NCI-H526 (cell line): Measurements from ENCODE around the gene PLEKHG4B.
"Not testable (repeated sequence)": the region's sequence is repeated elsewhere in the genome, so short reads cannot be mapped to it uniquely, and the experiment has no call there.

Experiments
- DNase-seq, 2 experiments: peaks; one replicate each; lab custom pipeline; 2025; lab: John Stamatoyannopoulos, UW

Gene PLEKHG4B

GRCh38 chr5:187617-188451 is 95.9 kb downstream of the PLEKHG4B start:
- DNase-seq = peak in 1 of 2 experiments; percentile 42

DNA sequence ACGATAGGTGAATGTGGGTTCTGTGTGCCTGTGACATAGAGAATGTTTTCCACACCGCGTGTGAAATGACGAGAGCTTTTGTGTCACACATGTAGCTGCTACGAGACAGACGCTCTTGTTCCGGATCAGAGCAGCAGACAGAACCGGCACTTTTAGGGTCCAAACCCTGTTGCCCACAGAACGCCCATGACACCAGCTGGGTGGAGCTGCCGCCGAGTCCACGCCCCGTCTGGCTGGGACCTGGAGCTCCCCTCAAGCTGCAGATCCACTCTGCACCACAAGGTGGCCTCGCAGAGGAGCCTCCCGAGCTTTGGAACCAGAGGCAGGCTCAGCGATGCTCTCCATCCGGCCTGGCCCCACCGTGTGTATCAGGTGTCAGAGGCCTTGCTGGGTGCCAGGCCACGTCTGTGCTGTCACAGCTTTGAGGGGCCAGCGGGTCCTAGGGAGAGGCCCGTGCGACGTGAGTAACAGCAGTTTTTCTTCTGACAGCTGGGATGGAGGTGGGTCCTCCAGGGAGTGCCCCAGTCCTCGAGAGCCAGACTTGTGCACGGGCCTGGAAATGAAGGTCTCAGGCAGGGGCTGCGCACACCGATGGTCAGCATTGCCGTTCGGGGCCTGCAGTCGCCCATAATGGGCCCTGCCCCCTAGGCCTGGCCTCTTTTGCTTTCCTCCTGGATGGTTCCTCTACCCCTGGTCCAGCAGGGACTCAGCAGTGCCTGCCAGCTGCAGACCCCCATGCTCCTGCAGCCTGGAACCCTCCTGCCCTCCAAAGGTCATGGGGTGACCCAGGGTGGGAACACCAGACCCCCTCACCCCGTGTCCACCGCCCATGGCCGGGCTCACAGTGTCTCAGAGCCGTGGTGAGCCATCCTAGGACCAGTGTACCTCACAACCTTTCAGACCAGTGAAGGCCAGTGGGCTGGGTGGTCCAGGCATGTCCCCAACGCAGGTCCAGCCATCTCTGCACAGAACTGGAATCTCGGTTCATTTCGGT is 96.8 kb downstream of the PLEKHG4B start:
- peak; percentile 80 to 97 for DNase-seq

DNA sequence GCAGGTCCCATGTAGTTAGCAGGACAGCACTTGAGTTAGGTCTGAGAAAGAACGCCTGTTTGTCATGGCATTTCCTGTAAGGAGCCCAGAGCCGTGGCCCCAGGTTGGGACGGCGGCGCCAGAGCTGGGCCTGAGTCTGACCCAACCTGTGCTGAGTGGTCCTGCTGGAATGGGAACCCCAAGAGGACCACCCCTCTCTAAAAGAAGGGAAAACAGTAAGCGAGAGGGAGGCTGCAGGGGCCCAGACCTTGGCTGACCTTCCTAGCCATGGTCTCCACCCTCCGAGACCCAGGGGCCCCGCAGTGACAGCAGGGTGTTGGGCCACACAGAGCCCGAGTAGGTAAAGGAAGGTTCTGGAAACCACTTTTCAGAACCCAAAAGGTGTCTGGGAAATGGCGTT is 97.5 kb downstream of the PLEKHG4B start:
- DNase-seq = no peak

- DNase-seq = no peak
These were observed 98.0 kb downstream of the PLEKHG4B start for GRCh38 chr5:189976-190365.

DNA sequence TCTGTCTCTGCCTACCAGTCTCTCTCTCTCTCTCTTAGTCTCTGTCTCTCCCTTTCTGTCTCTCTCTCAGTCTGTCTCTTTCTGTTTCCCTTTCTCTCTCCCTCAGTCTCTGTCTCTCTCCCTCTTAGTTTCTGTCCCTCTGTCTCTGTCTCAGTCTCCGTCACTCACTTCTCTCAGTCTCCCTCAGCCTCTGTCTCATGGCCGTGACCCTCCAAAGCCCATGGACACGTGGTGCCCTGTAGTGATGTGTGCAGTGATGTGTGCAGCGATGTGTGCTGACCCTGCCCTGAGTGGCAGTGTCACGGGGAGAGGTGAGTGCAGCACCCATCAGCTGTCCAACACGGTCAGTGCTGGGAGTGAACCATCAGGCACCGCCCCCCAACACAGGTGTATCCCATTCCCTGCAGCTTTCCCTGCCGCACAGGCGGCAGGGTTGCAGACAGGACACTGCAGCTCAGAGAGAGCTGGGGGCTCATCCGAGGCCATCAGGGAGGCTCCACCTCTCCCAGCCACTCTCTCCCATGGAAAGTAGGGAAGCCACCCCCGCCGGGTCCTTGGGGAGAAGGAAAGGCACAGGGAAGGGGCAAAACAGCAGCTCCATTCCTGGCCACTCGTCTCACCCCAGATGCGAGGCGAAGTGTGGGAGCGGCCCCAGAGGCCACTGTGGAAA is 98.5 kb downstream of the PLEKHG4B start:
- DNase-seq = peak; percentile 27 to 73

GRCh38 chr5:191036-191948 is 99.3 kb downstream of the PLEKHG4B start, which contains the start of gene LRRC14B:
Gene LRRC14B, plus strand, starts transcription at chr5:191495. Its CDS starts 44 bp downstream, at chr5:191539.
- peak; percentile 65 to 79 for DNase-seq

- DNase-seq = no peak
These were observed 100.2 kb downstream of the PLEKHG4B start for GRCh38 chr5:191949-192690.

GRCh38 chr5:192691-192969 is 100.7 kb downstream of the PLEKHG4B start:
- DNase-seq = no peak

GRCh38 chr5:192970-193831 is 101.2 kb downstream of the PLEKHG4B start:
- no peak for DNase-seq

GRCh38 chr5:194102-194501 is 102.1 kb downstream of the PLEKHG4B start:
- no peak for DNase-seq

DNA sequence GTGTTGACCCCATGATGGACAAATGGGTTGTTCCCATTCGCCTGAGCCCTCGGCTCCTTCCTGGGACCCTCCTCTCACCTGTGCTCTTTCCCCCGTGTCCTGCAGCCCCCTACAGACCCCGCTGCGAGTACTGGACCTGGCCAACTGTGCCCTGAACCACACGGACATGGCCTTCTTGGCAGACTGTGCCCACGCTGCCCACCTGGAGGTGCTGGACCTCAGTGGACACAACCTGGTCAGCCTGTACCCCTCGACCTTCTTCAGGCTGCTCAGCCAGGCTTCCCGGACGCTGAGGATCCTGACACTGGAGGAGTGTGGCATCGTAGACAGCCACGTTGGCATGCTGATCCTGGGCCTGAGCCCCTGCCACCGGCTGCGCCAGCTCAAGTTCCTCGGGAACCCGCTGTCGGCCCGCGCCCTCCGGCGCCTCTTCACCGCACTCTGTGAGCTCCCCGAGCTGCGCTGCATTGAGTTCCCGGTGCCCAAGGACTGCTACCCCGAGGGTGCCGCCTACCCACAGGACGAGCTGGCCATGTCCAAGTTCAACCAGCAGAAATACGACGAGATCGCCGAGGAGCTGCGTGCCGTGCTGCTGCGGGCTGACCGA is 102.7 kb downstream of the PLEKHG4B start:
- DNase-seq = no peak

- no peak for DNase-seq
These were observed 103.6 kb downstream of the PLEKHG4B start for GRCh38 chr5:195401-196160.

DNA sequence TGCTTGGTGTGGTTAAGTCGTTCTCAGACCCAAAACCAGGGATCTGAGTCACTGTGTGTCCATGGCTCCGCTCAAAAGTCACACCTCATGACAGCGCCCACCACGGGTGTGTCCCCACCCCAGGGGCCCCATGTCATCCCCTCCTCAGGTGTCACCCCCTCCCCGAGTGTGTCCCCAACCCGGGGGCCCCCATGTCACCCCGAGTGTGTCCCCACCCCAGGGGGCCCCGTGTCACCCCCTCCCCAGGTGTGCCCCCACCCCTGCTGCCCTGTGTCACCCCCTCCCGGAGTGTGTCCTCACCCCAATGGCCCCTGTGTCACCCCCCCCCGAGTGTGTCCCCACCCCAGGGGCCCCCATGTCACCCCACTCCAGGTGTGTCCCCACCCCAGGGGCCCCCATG is 104.4 kb downstream of the PLEKHG4B start:
- DNase-seq = no peak

DNA sequence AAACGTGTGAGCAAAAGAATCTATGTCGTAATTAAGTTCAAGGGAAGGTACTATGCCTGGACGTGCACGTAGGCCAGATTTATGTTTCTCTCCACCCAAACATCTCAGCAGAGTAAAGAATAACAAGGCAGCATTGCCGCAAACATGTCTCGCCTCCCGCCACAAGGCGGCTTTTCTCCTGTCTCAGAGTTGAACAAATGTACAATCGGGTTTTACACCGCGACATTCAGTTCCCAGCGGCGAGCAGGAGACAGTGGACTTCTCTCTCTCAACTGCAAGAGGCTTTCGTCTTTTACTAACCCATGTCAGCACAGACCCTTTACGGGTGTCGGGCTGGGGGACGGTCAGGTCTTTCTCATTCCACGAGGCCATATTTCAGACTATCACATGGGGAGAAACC is 105.1 kb downstream of the PLEKHG4B start:
- DNase-seq = not testable (repeated sequence)

- no peak for DNase-seq
These were observed 106.0 kb downstream of the PLEKHG4B start for GRCh38 chr5:197892-198489.

- DNase-seq = no peak
These were observed 106.7 kb downstream of the PLEKHG4B start for GRCh38 chr5:198516-199196.

DNA sequence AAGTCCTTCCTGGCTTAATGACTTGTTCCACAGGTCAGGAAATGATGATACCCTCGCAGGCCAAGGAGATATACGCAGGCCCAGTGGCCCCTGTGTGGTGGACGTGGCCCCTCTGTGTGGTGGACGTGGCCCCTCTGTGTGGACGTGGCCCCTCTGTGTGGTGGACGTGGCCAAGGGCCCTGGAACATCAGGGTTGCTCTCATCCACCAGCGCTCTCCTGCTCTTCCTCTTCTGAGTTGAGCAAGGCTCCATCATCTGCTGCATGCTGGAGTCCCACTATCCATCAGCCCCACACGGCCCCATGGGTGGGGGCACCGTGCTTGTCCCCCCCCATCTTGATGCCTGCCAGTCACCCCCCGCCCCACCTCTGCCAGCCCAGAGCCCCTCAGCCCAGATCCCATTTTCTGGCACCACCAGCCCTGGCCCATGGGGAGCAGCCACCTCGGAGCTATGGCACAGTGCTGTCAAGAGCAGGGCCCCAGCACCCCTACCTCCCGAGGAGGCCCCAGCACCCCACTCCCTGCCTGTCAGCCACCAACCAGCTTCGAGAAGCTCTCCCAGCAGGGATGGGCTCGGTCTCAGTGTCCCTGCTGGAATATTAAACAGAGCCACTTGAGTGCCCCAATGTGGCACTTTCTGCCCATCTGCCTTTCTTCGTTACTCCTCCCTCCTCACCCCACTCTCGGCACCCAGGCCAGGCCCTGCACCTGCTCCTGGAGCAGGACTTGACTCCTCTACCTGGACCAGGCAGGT is 107.4 kb downstream of the PLEKHG4B start:
- no peak for DNase-seq
